ENCODE data around the gene CNTN5. TPM values are rescaled to one million over a fixed set of nuclear protein-coding genes. Genes with fewer than 3 reads are reported as not detected.

The CNTN5 gene
- total and polyA plus RNA-seq, 2 donors (not counting 1 experiment from before 2014, with no cell fraction given) = not detected

DNA sequence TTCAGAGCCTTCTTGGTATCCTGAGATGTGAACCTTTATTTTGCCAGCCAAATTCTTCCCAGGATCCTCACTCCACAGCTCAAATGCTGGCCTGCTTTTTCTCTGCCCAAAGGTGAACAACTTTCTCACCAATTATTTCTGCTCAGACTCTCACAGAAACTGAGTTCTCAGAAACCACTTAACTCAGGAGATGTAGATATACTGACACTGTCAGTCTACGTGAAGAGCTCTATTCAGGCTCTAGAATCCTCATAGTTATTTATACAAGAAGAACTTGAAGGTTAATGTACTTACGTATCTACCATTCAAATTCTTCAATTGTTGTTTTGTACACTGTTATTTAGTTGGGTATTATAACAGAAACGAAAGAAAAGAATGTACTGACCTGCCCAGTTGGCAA is 666.1 kb downstream of the CNTN5 start:
- Mint-ChIP-seq H3K9me3 (ENCODE audit: insufficient read depth) (peaks cover 1% of the 10 kb centered on the region), H3K27ac (no peak overlapping the region), H3K4me3 (no peak overlapping the region), H3K4me1 (no peaks in the 10 kb centered on the region), H3K27me3 (no peaks in the 10 kb centered on the region)
- Histone ChIP-seq H3K4me1 (ENCODE audit: control insufficient read depth in 2 of 2, insufficient read depth in 2 of 2, low read length in 2 of 2) (no peaks in the 10 kb centered on the region), H3K4me2 (replicated peaks; ENCODE audit: low read depth, low read length, poor library complexity, severe bottlenecking) (no peak overlapping the region), H3K4me3 (ENCODE audit: control extremely low read depth in 1 of 5, extremely low read depth in 1 of 5, insufficient read depth in 1 of 5, low read depth in 2 of 5, low read length in 4 of 5) (no peak overlapping the region), H3K27ac (ENCODE audit: low read length in 2 of 2) (no peak overlapping the region), H3K9ac (ENCODE audit: low read length) (no peak overlapping the region), H3K27me3 (replicated peaks in 1 of 4; ENCODE audit: control extremely low read depth in 1 of 4, control insufficient read depth in 3 of 4, insufficient read depth in 4 of 4, low read length in 3 of 4) (no peaks in the 10 kb centered on the region), H2AFZ (ENCODE audit: insufficient read depth, low read depth, low read length, poor library complexity, severe bottlenecking) (no peak overlapping the region), H3K9me3 (ENCODE audit: control extremely low read depth in 1 of 3, control insufficient read depth in 2 of 3, insufficient read depth in 1 of 3, low read length in 2 of 3) (no peaks in the 10 kb centered on the region), H3K36me3 (replicated peaks in 1 of 2; ENCODE audit: control extremely low read depth in 1 of 2, control insufficient read depth in 1 of 2, extremely low read depth in 1 of 2, insufficient read depth in 2 of 2, low read length in 1 of 2) (no peaks in the 10 kb centered on the region), H3K79me2 (ENCODE audit: control insufficient read depth, insufficient read depth, low read length) (no peaks in the 10 kb centered on the region), H4K20me1 (ENCODE audit: control insufficient read depth, insufficient read depth, low read length, poor library complexity, severe bottlenecking) (no peaks in the 10 kb centered on the region)
- no peak for ATAC-seq (ENCODE audit: low read depth)
- no peak for TF ChIP-seq EZH2 (IDR thresholded peaks at IDR 0.05; ENCODE audit: borderline replicate concordance, insufficient read depth, low read depth, low read length, poor library complexity, severe bottlenecking)
- TF ChIP-seq, protein P1, sequence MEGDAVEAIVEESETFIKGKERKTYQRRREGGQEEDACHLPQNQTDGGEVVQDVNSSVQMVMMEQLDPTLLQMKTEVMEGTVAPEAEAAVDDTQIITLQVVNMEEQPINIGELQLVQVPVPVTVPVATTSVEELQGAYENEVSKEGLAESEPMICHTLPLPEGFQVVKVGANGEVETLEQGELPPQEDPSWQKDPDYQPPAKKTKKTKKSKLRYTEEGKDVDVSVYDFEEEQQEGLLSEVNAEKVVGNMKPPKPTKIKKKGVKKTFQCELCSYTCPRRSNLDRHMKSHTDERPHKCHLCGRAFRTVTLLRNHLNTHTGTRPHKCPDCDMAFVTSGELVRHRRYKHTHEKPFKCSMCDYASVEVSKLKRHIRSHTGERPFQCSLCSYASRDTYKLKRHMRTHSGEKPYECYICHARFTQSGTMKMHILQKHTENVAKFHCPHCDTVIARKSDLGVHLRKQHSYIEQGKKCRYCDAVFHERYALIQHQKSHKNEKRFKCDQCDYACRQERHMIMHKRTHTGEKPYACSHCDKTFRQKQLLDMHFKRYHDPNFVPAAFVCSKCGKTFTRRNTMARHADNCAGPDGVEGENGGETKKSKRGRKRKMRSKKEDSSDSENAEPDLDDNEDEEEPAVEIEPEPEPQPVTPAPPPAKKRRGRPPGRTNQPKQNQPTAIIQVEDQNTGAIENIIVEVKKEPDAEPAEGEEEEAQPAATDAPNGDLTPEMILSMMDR (IDR thresholded peaks at IDR 0.05) = no peak
- POLR2A ChIA-PET = no interaction called here
- CTCF ChIA-PET = no interaction called here
- WGBS (ENCODE audit: insufficient coverage) = no CpG with 5 or more reads among the region's 3 CpGs
- intact Hi-C loops (cut with micrococcal nuclease) = no loop called here
- DNase-seq = no peak

DNA sequence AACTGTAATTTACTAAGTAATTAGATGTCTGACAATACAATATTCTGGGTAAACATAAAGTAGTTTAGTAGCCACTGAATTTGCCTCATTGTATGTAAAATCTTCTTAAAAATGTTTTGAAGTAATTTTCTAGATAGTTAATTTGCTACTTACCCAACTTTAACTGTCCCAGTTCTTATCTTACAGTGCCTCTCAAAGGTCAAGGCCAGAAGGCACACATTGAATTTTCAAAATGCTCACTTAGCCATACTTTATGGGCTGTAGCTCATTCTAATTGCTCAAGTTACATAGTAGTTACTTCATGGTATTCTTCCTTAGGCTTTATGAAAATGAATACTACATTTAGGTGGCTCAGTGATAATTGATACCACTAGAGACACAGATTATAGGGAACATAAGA is 666.6 kb downstream of the CNTN5 start:
- Histone ChIP-seq H3K4me3 (ENCODE audit: control extremely low read depth in 1 of 5, extremely low read depth in 1 of 5, insufficient read depth in 1 of 5, low read depth in 2 of 5, low read length in 4 of 5) (no peak overlapping the region), H2AFZ (ENCODE audit: insufficient read depth, low read depth, low read length, poor library complexity, severe bottlenecking) (no peak overlapping the region), H3K27ac (ENCODE audit: low read length in 2 of 2) (no peak overlapping the region), H3K4me2 (replicated peaks; ENCODE audit: low read depth, low read length, poor library complexity, severe bottlenecking) (no peak overlapping the region), H3K27me3 (replicated peaks in 1 of 4; ENCODE audit: control extremely low read depth in 1 of 4, control insufficient read depth in 3 of 4, insufficient read depth in 4 of 4, low read length in 3 of 4) (no peaks in the 10 kb centered on the region), H3K4me1 (ENCODE audit: control insufficient read depth in 2 of 2, insufficient read depth in 2 of 2, low read length in 2 of 2) (no peaks in the 10 kb centered on the region), H3K9me3 (ENCODE audit: control extremely low read depth in 1 of 3, control insufficient read depth in 2 of 3, insufficient read depth in 1 of 3, low read length in 2 of 3) (no peaks in the 10 kb centered on the region), H4K20me1 (ENCODE audit: control insufficient read depth, insufficient read depth, low read length, poor library complexity, severe bottlenecking) (no peaks in the 10 kb centered on the region), H3K79me2 (ENCODE audit: control insufficient read depth, insufficient read depth, low read length) (no peaks in the 10 kb centered on the region), H3K9ac (ENCODE audit: low read length) (no peak overlapping the region), H3K36me3 (replicated peaks in 1 of 2; ENCODE audit: control extremely low read depth in 1 of 2, control insufficient read depth in 1 of 2, extremely low read depth in 1 of 2, insufficient read depth in 2 of 2, low read length in 1 of 2) (no peaks in the 10 kb centered on the region)
- no peak for TF ChIP-seq EZH2 (IDR thresholded peaks at IDR 0.05; ENCODE audit: borderline replicate concordance, insufficient read depth, low read depth, low read length, poor library complexity, severe bottlenecking)
- TF ChIP-seq, protein P1 (IDR thresholded peaks at IDR 0.05) = no peak
- ATAC-seq (ENCODE audit: low read depth) = no peak
- Mint-ChIP-seq H3K27ac (no peak overlapping the region), H3K4me1 (no peaks in the 10 kb centered on the region), H3K9me3 (ENCODE audit: insufficient read depth) (peaks cover 1% of the 10 kb centered on the region), H3K4me3 (no peak overlapping the region), H3K27me3 (no peaks in the 10 kb centered on the region)
- ChIA-PET CTCF (no interaction called here), POLR2A (no interaction called here)
- intact Hi-C loops (cut with micrococcal nuclease) = no loop called here
- no peak for DNase-seq

All from B cell (primary cell).